Inflammatory macrophage (primary cell): ENCODE measurements around the gene LENG9.

ENCODE experiments used
- DNase-seq, 2 donors: peaks; one replicate each; pipeline ENCODE4 v3.0.0-alpha.2; 2020 to 2022

LENG9 gene

DNA sequence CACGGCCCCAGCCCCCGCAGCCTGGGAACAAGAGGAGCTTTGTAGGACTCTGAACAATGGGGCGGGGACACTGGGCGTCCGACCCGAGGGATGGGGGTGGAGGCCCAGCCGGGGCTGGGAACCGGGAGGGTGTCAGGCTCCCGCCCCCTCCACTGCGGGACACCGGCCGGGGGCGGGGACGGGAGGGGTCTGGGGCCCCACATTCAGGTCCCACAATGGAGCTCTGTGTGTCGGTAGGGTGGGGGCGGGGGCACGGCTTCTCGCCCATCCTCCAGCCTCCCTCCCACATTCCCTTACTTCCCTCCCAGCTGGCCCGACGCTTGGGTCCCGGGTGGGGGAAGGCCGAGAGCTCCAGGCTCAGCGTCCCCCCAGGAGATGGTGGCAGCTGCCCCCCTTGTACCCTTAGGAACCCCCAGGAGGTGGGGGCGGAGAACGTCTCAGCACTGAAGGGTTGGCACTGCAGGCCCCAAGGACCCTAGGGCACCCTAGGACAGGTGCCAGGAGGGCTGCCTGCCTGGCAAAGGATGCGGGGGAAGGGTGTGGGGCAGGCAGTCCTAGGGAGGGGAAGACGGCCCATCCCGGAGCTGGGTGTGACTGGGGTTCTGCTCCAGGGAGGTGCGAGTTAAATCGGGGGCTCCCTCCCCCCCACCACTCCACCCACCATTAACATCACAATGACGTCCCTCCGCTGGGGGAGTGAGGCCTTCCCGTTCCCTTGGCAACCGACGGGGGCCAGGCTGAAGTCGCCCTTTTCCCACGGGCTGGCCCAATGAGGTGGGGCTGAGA is 43.0 kb downstream of the LENG9 start:
- DNase-seq, result no peak

DNA sequence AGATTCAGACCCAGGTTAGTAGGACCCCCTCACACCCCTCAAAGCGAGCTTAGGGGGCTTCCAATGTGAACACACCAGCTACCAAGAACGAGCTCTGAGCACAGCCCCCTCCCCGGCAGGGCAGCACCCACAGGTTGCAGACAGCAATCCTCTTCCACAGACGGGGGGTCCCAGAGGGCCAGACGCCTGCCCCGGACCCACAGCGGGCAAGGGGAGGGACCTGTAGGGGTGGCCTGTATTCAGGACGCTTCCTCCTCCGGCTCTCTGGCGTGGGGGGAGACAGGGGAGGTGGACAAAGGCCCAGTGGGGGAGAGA is 43.6 kb downstream of the LENG9 start:
- DNase-seq, result no peak

DNA sequence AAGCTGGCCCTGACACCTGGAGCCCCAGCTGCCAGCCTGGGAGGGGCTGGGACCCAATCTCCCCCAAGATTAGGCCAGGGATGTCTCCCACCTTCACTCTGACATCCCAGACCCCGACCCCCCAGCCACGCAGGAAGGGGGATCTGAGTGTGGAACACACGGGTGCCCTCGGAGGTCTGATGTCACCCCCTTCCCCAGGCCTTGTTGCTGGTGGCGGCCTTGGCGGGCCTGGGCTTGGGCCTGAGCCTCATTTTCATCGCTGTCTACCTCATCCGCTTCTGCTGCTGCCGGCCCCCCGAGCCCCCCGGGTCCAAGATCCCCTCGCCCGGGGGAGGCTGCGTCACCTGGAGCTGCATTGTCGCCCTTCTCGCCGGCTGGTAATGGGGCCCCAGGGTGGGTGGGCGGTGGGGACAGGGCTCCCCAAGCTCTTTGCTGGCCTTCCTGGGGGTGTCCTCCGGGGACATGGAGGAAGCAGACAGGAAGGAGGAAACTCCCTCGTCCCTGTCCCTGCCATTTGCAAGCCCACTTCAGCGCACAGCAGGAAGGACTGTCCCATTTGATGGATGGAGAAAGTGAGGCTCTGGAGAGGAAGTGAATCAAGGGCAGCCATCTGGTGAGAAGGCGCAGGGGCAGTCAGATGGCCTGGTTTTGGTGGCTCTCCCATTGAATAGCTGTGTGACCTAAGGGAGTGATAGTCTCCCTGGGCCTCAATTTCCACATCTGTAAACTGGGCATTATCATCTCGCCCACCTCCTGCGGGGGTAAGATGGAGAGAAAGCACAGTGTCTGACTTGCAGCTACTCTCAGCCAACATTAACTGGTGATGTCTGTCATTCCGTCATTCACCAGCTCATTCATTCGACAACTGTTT is 44.4 kb downstream of the LENG9 start:
- DNase-seq, result no peak

DNA sequence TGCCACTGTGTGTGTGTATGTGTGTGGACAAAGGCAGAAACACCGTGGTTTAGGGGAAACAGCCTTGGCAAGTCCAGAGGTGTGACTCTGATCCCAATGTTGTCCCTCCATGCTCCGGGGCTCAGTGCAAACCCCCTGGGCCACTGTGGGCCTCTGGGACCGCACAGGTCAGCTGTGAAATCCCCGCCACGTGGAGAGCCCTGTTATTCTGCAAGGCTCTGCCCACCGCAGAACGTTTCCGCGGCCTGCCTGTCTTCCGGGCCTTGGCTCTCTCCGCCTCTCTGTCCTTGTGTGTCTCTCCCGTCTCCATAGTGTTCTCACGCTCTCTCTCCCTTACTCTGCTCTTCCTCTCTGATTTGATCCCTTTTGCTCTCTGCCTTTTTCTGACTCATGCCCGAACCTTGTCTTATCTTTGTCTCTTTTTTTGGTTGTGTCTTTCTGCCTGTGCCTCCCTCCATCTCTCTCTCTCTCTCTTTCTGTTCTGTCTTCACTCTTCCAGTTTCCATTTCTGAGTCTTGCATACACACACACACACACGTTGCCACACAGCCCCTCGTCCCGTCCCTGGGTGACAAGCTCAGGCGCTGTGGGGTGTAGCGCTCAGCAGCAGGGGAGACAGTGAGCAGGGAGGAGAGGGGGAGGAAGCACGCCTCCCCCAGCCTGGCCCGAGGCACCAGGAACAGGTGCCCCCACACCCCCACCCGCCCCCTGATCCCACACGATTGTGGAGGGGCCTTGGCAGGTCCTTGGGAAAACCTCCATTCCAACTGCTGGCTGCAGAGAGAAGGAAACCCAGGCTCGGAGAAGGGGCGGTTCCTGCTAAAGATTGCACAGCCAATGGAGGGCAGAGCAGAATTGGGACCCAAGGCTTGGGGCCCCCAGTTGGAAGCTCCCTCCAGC is 45.3 kb downstream of the LENG9 start:
- DNase-seq, result peak; percentile 4 to 14

DNA sequence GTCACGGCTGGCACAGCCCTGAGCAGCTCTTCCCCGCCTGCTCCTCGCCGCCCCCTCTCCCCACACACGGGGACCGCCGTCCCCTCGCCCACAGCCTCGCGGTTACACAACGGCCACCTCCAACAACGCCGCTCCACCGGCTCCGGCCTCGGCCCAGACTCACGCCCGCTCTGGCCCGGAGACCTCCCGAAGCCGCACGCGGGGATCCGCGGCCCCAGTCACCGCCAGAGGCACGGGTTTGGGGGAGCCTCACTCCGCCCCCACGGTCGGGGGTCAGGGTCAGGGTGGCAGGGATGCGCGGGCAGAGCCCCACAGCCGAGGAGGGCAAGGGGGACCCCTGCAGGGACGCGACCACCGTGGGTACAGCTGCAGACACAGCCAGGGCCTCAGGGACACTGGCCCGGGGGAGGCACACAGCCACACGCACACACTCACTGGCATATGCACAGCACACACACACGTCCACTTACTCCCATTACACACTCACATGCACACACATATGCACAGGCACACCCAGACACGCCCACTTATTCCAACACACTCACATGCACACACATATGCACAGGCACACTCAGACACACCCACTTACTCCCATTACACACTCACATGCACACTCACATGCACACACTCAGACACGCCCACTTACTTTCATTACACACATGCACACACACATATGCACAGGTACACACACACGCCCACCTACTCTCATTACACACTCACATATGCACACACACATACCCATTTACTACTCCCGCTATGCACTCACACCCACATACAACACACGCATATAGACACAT is 46.7 kb downstream of the LENG9 start:
- no peak for DNase-seq

DNA sequence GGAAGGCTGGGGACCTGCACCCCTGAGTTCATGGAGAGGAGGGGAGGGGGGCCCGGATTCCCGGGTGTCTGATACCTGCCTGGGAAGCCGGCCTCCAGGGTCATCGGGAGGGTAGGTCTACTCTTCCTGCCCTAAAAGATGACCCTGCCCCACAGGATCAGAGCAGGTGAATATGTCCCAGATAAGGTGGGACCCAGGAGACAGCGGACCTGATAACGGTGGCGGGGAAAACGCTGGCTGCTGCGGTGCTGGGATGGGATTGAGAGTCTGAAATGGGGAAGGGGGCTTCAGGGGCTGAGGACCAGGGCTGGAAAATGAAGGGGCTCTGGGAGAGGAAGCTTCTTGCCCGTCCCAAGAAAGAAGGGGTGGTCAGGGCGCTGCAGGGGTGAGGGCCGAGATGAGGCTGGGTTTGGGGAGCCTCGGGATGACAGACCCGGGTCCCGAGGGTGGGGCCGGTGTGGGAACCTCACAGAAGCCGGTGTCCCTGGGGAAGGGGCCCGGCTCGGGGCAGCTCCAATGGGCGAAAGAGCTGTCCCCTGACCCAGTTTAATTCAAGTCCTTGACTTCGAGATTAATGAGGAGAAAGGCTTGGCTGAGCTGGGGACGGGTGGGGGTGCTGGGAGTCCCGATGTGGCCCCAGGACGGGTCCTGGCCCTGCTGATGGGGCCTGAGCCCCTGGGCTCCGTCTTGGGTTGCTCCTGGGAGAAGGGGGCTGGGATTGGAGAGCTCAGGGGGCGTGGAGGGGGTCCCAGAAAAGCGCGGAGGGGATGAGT is 47.5 kb downstream of the LENG9 start:
- no peak for DNase-seq

DNA sequence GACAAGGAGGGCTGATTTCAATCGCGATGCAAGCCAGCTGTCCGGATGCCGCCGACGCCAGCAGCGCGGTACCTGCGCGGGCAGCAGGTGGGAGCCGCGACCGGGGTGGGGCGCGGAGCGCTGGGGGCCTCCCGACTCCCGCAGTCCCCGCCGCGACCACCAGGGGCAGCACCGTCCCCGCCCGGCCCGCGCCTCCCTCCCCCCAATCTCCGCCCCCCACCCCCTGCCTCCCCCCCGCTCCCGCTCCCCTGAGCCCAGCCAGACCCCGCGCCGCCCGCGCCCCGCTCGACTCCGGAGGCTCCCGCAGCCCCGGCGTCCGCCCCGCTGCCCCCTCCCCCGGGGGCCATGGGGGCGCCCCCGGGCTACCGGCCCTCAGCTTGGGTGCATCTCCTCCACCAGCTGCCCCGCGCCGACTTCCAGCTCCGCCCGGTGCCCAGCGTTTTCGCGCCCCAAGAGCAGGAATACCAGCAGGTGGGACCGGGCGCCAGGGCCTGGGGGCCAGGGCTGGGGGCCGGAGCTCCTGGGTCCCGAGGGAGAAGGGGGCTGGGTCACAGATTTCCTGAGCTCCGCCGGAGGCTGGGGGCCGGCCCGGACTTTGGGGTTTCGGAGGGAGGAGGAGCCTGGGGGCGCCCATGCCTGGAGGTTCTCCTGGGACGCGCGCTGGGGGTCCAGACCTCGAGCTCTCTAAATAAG is 48.2 kb downstream of the LENG9 start, which contains the start of gene TTYH1:
Gene TTYH1, plus strand, starts transcription at position 257 of the 693 bp plus-strand sequence. Its CDS starts 89 bp downstream, at position 346.
- no peak for DNase-seq

DNA sequence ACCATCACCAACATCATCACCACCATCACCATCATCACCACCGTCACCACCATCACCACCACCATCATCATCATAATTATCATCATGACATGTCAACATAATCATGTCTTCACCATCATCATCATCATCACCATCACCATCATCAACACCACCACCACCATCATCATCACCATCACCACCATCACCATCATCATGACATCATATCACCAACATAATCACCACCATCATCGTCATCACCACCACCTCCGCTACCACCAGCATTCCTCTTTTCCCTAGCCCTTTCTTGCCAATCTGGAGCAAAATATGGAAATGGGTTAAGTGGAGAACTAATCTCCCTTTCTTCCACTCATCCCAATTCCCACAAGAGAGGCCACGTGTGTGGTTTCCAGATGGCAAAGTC is 49.4 kb downstream of the LENG9 start:
- no peak for DNase-seq

DNA sequence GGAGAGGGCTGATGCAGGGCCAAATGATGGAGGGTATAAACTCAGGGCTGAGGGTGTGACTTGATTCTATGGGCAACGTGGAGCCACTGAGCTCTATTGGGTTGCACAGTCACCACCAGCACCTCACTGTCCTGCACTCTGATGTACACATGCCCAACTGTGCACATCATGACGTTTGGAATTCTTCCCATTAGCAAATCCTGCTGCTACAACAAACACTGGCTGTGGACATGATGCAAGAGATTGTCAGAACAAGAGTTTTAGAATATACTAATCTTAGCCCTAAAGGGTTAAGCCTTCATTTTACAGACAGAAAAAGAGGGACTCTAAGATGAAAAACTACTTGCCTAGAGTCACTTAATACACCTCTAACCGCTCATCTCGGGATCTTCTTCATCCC is 50.7 kb downstream of the LENG9 start:
- no peak for DNase-seq
